Activated CD4-positive, alpha-beta T cell treated with anti-CD3 and anti-CD28 coated beads for 1 hour (primary cell): ENCODE results near the gene ZNF638.

Experiments used
- DNase-seq: peaks from one replicate; pipeline ENCODE4 v3.0.0-alpha.2; 2020

ZNF638 gene

GRCh38 chr2:71474116-71474743, 142.6 kb downstream of the ZNF638 start:
- no peak for DNase-seq

- no peak for DNase-seq
These were observed 143.3 kb downstream of the ZNF638 start for GRCh38 chr2:71474744-71475397.

GRCh38 chr2:71476495-71476894, 144.9 kb downstream of the ZNF638 start:
- no peak for DNase-seq

DNA sequence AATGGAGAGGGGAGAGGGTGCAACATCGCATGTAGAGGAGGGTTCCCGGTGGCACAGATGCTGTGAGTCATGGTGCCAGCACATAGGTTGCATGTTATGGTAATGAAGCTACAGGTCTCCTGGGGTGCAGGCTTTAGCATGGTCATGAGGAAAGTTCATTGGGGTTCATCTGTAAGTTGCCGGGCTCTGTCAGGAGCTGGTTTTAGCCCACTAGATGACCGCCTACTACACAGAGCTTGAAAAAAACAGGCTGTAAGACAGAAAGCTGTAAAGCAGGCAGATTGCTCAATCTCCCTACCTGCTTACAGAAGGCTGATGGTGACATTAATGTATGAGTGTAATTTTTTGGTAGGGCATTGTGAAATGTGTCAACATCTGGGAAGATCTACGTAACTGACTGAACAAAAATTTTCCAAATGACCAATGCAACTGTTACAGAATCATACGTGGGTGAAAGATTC, 145.7 kb downstream of the ZNF638 start:
- no peak for DNase-seq

GRCh38 chr2:71478806-71479205, 147.2 kb downstream of the ZNF638 start:
- no peak for DNase-seq

DNA sequence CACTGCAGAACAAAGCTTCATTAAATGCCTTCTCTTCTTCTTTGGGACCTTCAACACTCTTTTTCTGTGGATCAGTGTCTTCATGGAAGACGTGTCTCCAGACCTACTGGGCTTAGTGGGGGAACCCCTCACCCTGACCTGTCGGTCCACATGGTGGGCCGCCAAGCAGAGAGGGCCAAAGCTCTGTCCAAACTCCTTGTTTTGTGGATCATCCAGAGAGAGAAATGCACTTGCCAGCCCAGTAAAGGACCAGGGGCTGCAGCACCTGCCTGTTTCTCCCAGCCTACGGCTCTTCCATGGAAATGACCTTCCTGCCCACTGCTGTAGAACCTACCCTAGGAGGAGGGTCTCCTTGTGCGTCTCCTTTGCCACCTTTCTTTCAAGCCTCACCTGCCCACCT, 147.7 kb downstream of the ZNF638 start:
- DNase-seq, result no peak

DNA sequence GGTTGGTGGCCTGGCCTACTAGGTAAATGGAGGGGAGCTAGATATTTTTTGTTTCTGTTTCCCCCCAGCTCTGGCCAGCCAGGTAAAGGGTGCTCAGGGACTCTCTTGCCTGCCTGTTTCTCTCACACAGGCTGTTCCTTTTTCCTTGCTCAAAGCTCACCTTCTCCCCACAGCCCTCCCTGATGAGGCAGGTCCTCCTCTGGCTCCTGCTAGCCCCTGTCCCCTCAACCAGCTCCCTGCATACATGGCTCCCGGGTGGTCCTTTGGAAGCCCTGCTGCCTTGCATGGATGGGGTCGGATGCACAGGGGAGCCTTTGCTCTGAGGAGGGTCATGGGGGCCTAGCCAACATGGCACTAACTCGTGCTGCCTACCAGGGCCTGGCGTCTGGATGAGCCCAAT, 149.5 kb downstream of the ZNF638 start:
- no peak for DNase-seq

DNA sequence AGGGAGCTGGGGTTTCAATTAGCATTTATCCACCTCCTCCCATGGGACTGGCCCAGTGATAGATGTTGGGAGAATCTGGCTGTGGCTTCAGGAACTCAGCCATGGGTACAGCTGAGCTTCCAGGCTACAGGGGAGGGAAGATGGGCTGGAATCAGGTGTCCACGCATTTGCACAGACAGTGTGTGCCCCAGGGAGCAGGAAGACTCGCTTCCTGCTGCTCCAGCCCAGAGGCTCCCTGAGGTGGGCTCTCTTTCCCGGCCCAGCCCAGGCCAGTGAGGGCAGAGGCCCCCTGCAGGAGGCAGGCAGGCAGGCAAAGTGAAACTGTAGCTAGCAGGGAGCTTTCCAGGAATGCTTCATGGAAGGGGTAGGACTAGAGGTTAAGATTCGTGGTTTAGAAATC, 150.5 kb downstream of the ZNF638 start:
- DNase-seq, result no peak

- DNase-seq, result no peak
These were observed 151.7 kb downstream of the ZNF638 start for GRCh38 chr2:71483246-71483645.

DNA sequence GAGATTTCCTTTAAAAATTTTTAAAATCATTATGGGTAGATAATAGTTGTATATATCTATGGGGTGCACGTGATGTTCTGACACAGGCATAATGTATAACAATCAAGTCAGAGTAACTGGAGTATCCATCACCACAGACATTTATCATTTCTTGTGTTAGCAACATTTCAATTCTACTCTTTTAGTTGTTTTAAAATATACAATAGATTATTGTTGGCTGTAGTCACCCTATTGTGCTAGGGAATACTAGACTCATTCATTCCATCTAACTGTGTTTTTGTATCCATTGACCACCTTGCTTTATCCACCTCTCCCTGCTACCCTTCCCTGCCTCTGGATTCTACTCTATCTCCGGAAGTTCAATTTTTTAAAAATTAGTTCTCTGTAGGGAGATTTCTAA, 152.8 kb downstream of the ZNF638 start:
- DNase-seq, result no peak
